Large intestine (tissue), 3 donors: ENCODE results near the gene FKBP1C. TPM values are rescaled to one million over a fixed set of nuclear protein-coding genes. Genes with fewer than 3 reads are reported as not detected.

Source experiments
- DNase-seq, 2 donors: peaks; one replicate each; pipeline versions ENCODE4 v3.0.0 to v3.0.0-alpha.2; 2013
- H3K27ac ChIP-seq: one replicate; pipeline ENCODE4 v1.5.1; 2013; ENCODE audit warnings: low read length
- H3K27me3 ChIP-seq: 2 replicates; pipeline ENCODE4 v1.6.1; 2013; ENCODE audit warnings: low read length; ENCODE audit not compliant: control insufficient read depth, insufficient read depth
- H3K36me3 ChIP-seq: 2 replicates; pipeline ENCODE4 v1.6.1; 2013; ENCODE audit warnings: low read length; ENCODE audit not compliant: control insufficient read depth, insufficient read depth
- H3K4me1 ChIP-seq: one replicate; pipeline ENCODE4 v1.6.1; 2013; ENCODE audit warnings: low read length; ENCODE audit not compliant: control insufficient read depth, insufficient read depth
- H3K4me3 ChIP-seq: one replicate; pipeline ENCODE4 v1.5.1; 2013; ENCODE audit warnings: low read length
- H3K9me3 ChIP-seq: one replicate; pipeline ENCODE4 v1.6.1; 2013; ENCODE audit warnings: mild to moderate bottlenecking, low read depth, low read length, moderate library complexity; ENCODE audit not compliant: control insufficient read depth
- WGBS: methylation state at CpG from one replicate; pipeline ENCODE4 v1.1.5; 2013; ENCODE audit warnings: low lambda C conversion rate; ENCODE audit not compliant: insufficient coverage; 5-methylcytosine and 5-hydroxymethylcytosine counted together
- polyA plus RNA-seq: library from polyadenylated mRNA; unstranded; fragments of 120-200 nt; gene quantifications from one replicate; pipeline ENCODE4 v1.2.1, GENCODE V29; 2013

The FKBP1C gene
- polyA plus RNA-seq, 1 donor = 1.2 TPM

- peaks cover 5% of the 10 kb centered on the region for H3K4me1 ChIP-seq
- H3K27ac ChIP-seq = no peak overlapping the region
Measured at GRCh38 chr6:63249875-63250482, 38.7 kb downstream of the FKBP1C start.

GRCh38 chr6:63259153-63259552 lies 47.9 kb downstream of the FKBP1C start:
- no peak for DNase-seq
- no peak overlapping the region for H3K27ac ChIP-seq
- H3K36me3 ChIP-seq = no peaks in the 10 kb centered on the region
- no peaks in the 10 kb centered on the region for H3K4me1 ChIP-seq
- H3K27me3 ChIP-seq = no peaks in the 10 kb centered on the region
- no peaks in the 10 kb centered on the region for H3K9me3 ChIP-seq
- H3K4me3 ChIP-seq = no peak overlapping the region

More at GRCh38 chr6:63249875-63250482, 38.7 kb downstream of the FKBP1C start:
- 57% methylated on average over 2 of the region's 3 CpGs for WGBS
- Histone ChIP-seq H3K9me3 (no peaks in the 10 kb centered on the region), H3K36me3 (no peaks in the 10 kb centered on the region), H3K27me3 (no peaks in the 10 kb centered on the region), H3K4me3 (no peak overlapping the region)
- peak in 1 of 2 donors; percentile 9 for DNase-seq

- no peaks in the 10 kb centered on the region for H3K27me3 ChIP-seq
- 100% methylated on average over 1 of the region's 3 CpGs for WGBS
- H3K27ac ChIP-seq = no peak overlapping the region
- H3K4me1 ChIP-seq = no peaks in the 10 kb centered on the region
- H3K4me3 ChIP-seq = no peak overlapping the region
- H3K36me3 ChIP-seq = no peaks in the 10 kb centered on the region
- H3K9me3 ChIP-seq = no peaks in the 10 kb centered on the region
- DNase-seq = no peak
Measured at GRCh38 chr6:63261820-63262219, 50.6 kb downstream of the FKBP1C start.

Other genes with a start within 250 kb of the FKBP1C start
- gene LGSN, start 108.5 kb downstream of the FKBP1C start, polyA plus RNA-seq = 0.04 TPM